Stomach (tissue), 4 donors: Measurements from ENCODE around the gene IFT43.

Experiments
- POLR2A ChIP-seq, 4 donors: fragments of 450-650 bp; IDR thresholded peaks; one replicate each; pipeline ENCODE4 v1.6.1; 2016; ENCODE audit warnings: antibody characterized with exemption in 4 of 4, control low read depth in 2 of 4, mild to moderate bottlenecking in 1 of 4, moderate library complexity in 1 of 4
- TF ChIP-seq, protein P1 (sequence below), 7 experiments: fragments of 450-650 bp in 4 of 7; fragments of 200-600 bp in 3 of 7; sonication (generic) in 3 of 7; IDR thresholded peaks; one replicate each; pipeline ENCODE4 v1.5.1; 2016 to 2019; ENCODE audit warnings: antibody characterized with exemption in 7 of 7, control low read depth in 2 of 7, mild to moderate bottlenecking in 1 of 7

DNA sequence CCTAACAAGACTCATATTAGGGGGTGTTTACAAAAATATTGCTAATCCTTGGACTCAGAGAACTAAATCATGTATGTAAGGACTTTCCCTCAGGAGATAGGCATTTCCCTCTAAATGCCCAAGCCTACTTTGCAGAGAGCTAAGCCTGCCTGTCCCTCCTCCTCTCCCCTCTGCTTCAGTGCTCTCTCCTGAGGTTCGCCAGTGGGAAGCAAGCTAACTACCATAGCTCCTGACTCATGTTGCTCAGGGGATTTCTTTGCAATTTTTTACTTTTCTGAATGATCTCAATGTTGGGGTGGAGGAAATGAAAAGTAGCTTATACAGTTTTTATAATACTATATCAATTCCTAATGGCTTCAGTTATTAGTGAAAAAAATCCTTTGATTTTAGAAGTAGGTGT, 29.6 kb downstream of the IFT43 start:
- TF ChIP-seq, protein P1, sequence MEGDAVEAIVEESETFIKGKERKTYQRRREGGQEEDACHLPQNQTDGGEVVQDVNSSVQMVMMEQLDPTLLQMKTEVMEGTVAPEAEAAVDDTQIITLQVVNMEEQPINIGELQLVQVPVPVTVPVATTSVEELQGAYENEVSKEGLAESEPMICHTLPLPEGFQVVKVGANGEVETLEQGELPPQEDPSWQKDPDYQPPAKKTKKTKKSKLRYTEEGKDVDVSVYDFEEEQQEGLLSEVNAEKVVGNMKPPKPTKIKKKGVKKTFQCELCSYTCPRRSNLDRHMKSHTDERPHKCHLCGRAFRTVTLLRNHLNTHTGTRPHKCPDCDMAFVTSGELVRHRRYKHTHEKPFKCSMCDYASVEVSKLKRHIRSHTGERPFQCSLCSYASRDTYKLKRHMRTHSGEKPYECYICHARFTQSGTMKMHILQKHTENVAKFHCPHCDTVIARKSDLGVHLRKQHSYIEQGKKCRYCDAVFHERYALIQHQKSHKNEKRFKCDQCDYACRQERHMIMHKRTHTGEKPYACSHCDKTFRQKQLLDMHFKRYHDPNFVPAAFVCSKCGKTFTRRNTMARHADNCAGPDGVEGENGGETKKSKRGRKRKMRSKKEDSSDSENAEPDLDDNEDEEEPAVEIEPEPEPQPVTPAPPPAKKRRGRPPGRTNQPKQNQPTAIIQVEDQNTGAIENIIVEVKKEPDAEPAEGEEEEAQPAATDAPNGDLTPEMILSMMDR (IDR thresholded peaks at IDR 0.05), result no peak
- no peak for TF ChIP-seq POLR2A (IDR thresholded peaks at IDR 0.05)
